Spinal cord (tissue), 10 donors: ENCODE data around the gene RCE1. TPM values are rescaled to one million over a fixed set of nuclear protein-coding genes. Genes with fewer than 3 reads are reported as not detected.
A peak's percentile ranks its signal among the peaks of the same experiment; 100 is the strongest.

Experiments
- DNase-seq, 6 donors: peaks; one replicate each; pipeline versions ENCODE4 v3.0.0 to v3.0.0-alpha.2; 2013 to 2015; ENCODE audit warnings: low spot score in 6 of 6, low read depth in 4 of 6
- H3K27ac ChIP-seq: one replicate; pipeline ENCODE4 v1.5.1; 2013; ENCODE audit warnings: low read depth, low read length, control low read depth
- H3K27me3 ChIP-seq: one replicate; pipeline ENCODE4 v1.6.1; 2013; ENCODE audit warnings: low read length; ENCODE audit not compliant: control insufficient read depth, insufficient read depth
- H3K36me3 ChIP-seq: one replicate; pipeline ENCODE4 v1.6.1; 2013; ENCODE audit warnings: low read length; ENCODE audit not compliant: control insufficient read depth, insufficient read depth
- H3K4me1 ChIP-seq: one replicate; pipeline ENCODE4 v1.6.1; 2013; ENCODE audit warnings: low read length; ENCODE audit not compliant: control insufficient read depth, insufficient read depth
- H3K4me3 ChIP-seq: one replicate; pipeline ENCODE4 v1.5.1; 2013; ENCODE audit warnings: low read depth, low read length, control low read depth
- H3K9me3 ChIP-seq: one replicate; pipeline ENCODE4 v1.6.1; 2013; ENCODE audit warnings: low read length; ENCODE audit not compliant: control insufficient read depth, insufficient read depth
- WGBS: methylation state at CpG from one replicate; pipeline ENCODE4 v1.1.5; 2013; ENCODE audit warnings: missing lambda C conversion rate; ENCODE audit not compliant: insufficient coverage; 5-methylcytosine and 5-hydroxymethylcytosine counted together
- polyA plus RNA-seq, 2 donors: library from polyadenylated mRNA; unstranded; fragments of 120-200 nt; gene quantifications; one replicate each; pipeline ENCODE4 v1.2.1, GENCODE V29; 2013; ENCODE audit not compliant: insufficient read length in 2 of 2
- total RNA-seq, 2 donors: library from RNA; depleted of rRNA in 1 of 2; stranded (reverse); fragments of 120-200 nt in 1 of 2; fragments of >200 nt in 1 of 2; gene quantifications; one replicate each; pipeline versions ENCODE4 v1.2.3 to v1.2.4, GENCODE V29; 2013 to 2014
- donor health status: healthy.

RCE1 gene
- total and polyA plus RNA-seq, 4 donors: 9.8 to 32.1 (median 20.1) TPM

GRCh38 chr11:66861038-66861773, 18.0 kb downstream of the RCE1 start:
- no peak overlapping the region for H3K4me3 ChIP-seq
- H3K36me3 ChIP-seq: peaks cover 90% of the 10 kb centered on the region
- 90% methylated on average over 31 of the region's 32 CpGs for WGBS
- DNase-seq: no peak
- H3K4me1 ChIP-seq: peaks cover 29% of the 10 kb centered on the region
- no peak overlapping the region for H3K27ac ChIP-seq
- H3K9me3 ChIP-seq: no peaks in the 10 kb centered on the region
- no peaks in the 10 kb centered on the region for H3K27me3 ChIP-seq

- Histone ChIP-seq H3K9me3 (no peaks in the 10 kb centered on the region), H3K4me1 (peaks cover 29% of the 10 kb centered on the region), H3K27ac (no peak overlapping the region), H3K36me3 (peaks cover 95% of the 10 kb centered on the region), H3K4me3 (no peak overlapping the region), H3K27me3 (no peaks in the 10 kb centered on the region)
- 88% methylated on average over 27 of the region's 30 CpGs for WGBS
- no peak for DNase-seq
These were observed 18.7 kb downstream of the RCE1 start for GRCh38 chr11:66861774-66862558.

GRCh38 chr11:66862559-66863037, 19.4 kb downstream of the RCE1 start:
- H3K27me3 ChIP-seq: no peaks in the 10 kb centered on the region
- 94% methylated on average over 9 of the region's 11 CpGs for WGBS
- DNase-seq: no peak
- H3K27ac ChIP-seq: no peak overlapping the region
- H3K4me3 ChIP-seq: no peak overlapping the region
- H3K9me3 ChIP-seq: no peaks in the 10 kb centered on the region
- H3K36me3 ChIP-seq: peaks cover 98% of the 10 kb centered on the region
- peaks cover 25% of the 10 kb centered on the region for H3K4me1 ChIP-seq

GRCh38 chr11:66863428-66864125, 20.3 kb downstream of the RCE1 start:
- 90% methylated on average over 27 of the region's 31 CpGs for WGBS
- no peaks in the 10 kb centered on the region for H3K9me3 ChIP-seq
- peaks cover 95% of the 10 kb centered on the region for H3K36me3 ChIP-seq
- no peak for DNase-seq
- no peak overlapping the region for H3K27ac ChIP-seq
- no peaks in the 10 kb centered on the region for H3K27me3 ChIP-seq
- peaks cover 16% of the 10 kb centered on the region for H3K4me1 ChIP-seq
- no peak overlapping the region for H3K4me3 ChIP-seq

- H3K36me3 ChIP-seq: peaks cover 94% of the 10 kb centered on the region
- H3K4me1 ChIP-seq: peaks cover 10% of the 10 kb centered on the region
- no peak overlapping the region for H3K27ac ChIP-seq
- H3K27me3 ChIP-seq: no peaks in the 10 kb centered on the region
- DNase-seq: no peak
- H3K9me3 ChIP-seq: no peaks in the 10 kb centered on the region
- H3K4me3 ChIP-seq: no peak overlapping the region
- WGBS: 76% methylated on average over 14 of the region's 35 CpGs
These were observed 21.1 kb downstream of the RCE1 start for GRCh38 chr11:66864172-66864901.

GRCh38 chr11:66864924-66865697, 21.9 kb downstream of the RCE1 start:
- peaks cover 94% of the 10 kb centered on the region for H3K36me3 ChIP-seq
- no peak for DNase-seq
- H3K27ac ChIP-seq: no peak overlapping the region
- no peaks in the 10 kb centered on the region for H3K27me3 ChIP-seq
- H3K9me3 ChIP-seq: no peaks in the 10 kb centered on the region
- 81% methylated on average over 16 of the region's 23 CpGs for WGBS
- H3K4me3 ChIP-seq: no peak overlapping the region
- H3K4me1 ChIP-seq: peaks cover 8% of the 10 kb centered on the region

GRCh38 chr11:66866007-66866406, 22.8 kb downstream of the RCE1 start:
- Histone ChIP-seq H3K36me3 (peaks cover 94% of the 10 kb centered on the region), H3K9me3 (no peaks in the 10 kb centered on the region), H3K27ac (no peak overlapping the region), H3K27me3 (no peaks in the 10 kb centered on the region), H3K4me1 (peaks cover 8% of the 10 kb centered on the region), H3K4me3 (no peak overlapping the region)
- no peak for DNase-seq
- WGBS: 88% methylated on average over 22 of the region's 23 CpGs

GRCh38 chr11:66866511-66866986, 23.3 kb downstream of the RCE1 start:
- no peak overlapping the region for H3K27ac ChIP-seq
- H3K4me3 ChIP-seq: no peak overlapping the region
- H3K4me1 ChIP-seq: peaks cover 8% of the 10 kb centered on the region
- 35% methylated on average over 7 of the region's 7 CpGs for WGBS
- DNase-seq: peak in 1 of 6 donors; percentile 50
- no peaks in the 10 kb centered on the region for H3K9me3 ChIP-seq
- no peaks in the 10 kb centered on the region for H3K27me3 ChIP-seq
- peaks cover 94% of the 10 kb centered on the region for H3K36me3 ChIP-seq
